K562 (cell line): ENCODE measurements around the gene MID2.

Source experiments
- MLX ChIP-seq, 2 experiments: fragments of 450-650 bp in 1 of 2; sonication (generic) in 1 of 2; formaldehyde crosslinking; conservative IDR thresholded peaks; 2 replicates each; pipeline versions ENCODE4 v1.4.0 to v1.8.1; 2020 to 2022; ENCODE audit warnings: mild to moderate bottlenecking in 1 of 2, missing genetic modification reagents in 1 of 2
- XRCC4 ChIP-seq: IDR thresholded peaks from one replicate; pipeline ENCODE4 v1.6.1; 2011; ENCODE audit not compliant: insufficient read depth, insufficient read length; ENCODE audit errors: extremely low read depth
- ZKSCAN1 ChIP-seq: fragments of 150-350 bp; IDR thresholded peaks from 2 replicates; pipeline ENCODE4 v1.6.1; 2016; ENCODE audit warnings: low read depth, low read length

DNA sequence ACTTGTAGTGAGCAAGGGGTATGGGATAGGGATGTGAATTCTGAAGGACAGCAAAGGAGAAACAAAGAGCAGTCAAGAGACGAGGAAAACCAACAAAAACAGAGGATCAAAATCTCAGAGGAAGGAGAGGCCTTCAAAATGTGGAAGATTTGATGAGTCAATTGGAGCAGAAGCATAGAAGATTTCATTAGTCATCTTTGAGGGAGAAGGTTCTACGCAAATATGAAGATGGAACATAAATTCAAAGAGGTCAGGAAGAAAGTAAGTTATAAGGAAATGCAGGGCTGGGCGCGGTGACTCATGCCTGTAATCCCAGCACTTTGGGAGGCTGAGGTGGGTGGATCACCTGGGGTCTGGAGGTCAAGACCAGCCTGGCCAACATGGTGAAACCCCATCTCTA lies 35.4 kb downstream of the MID2 start:
- TF ChIP-seq XRCC4 (no peak), ZKSCAN1 (no peak), MLX (CRISPR knock-in tag; conservative IDR thresholded peaks at IDR 0.05) (no peak)
